DOHH2 (cell line): ENCODE results near the gene FAM72D.
"Not testable (repeated sequence)": the region's sequence is repeated elsewhere in the genome, so short reads cannot be mapped to it uniquely, and the experiment has no call there.

ENCODE experiments used
- H3F3A ChIP-seq: fragments of 200-600 bp; sonication (generic), shearing (Covaris generic); 2 replicates; pipeline ENCODE4 v1.6.0; 2016; ENCODE audit warnings: antibody characterized with exemption, mild to moderate bottlenecking; ENCODE audit not compliant: control insufficient read depth, insufficient read depth
- H3K27ac ChIP-seq: fragments of 200-600 bp; sonication (generic); 2 replicates; pipeline ENCODE4 v1.5.1; 2014; ENCODE audit warnings: low read depth, mild to moderate bottlenecking, low read length, moderate library complexity
- H3K27me3 ChIP-seq: fragments of 200-600 bp; sonication (generic); 2 replicates; pipeline ENCODE4 v1.6.1; 2014; ENCODE audit warnings: mild to moderate bottlenecking, low read length, mixed read lengths; ENCODE audit not compliant: control insufficient read depth
- H3K36me3 ChIP-seq: fragments of 200-600 bp; sonication (generic); 2 replicates; pipeline ENCODE4 v1.6.1; 2014; ENCODE audit warnings: mild to moderate bottlenecking, low read length, moderate library complexity, mixed read lengths; ENCODE audit not compliant: control insufficient read depth
- H3K4me1 ChIP-seq: fragments of 200-600 bp; sonication (generic); 2 replicates; pipeline ENCODE4 v1.6.1; 2014; ENCODE audit warnings: mild to moderate bottlenecking, low read length, mixed read lengths; ENCODE audit not compliant: control insufficient read depth
- H3K4me2 ChIP-seq: fragments of 200-600 bp; sonication (generic); 2 replicates; pipeline ENCODE4 v1.6.0; 2014; ENCODE audit warnings: mild to moderate bottlenecking, low read length, moderate library complexity
- H3K4me3 ChIP-seq: fragments of 200-600 bp; sonication (generic); 2 replicates; pipeline ENCODE4 v1.5.1; 2014; ENCODE audit warnings: mild to moderate bottlenecking, low read length, mixed read lengths
- H3K79me2 ChIP-seq: fragments of 200-600 bp; sonication (generic); 2 replicates; pipeline ENCODE4 v1.6.1; 2014; ENCODE audit warnings: mild to moderate bottlenecking, low read length, mixed read lengths; ENCODE audit not compliant: control insufficient read depth
- H3K9me2 ChIP-seq: fragments of 200-600 bp; sonication (generic); replicated peaks from 2 replicates; pipeline ENCODE4 v1.6.1; 2014; ENCODE audit warnings: mild to moderate bottlenecking, low read length, mixed read lengths; ENCODE audit not compliant: control insufficient read depth
- H3K9me3 ChIP-seq: fragments of 200-600 bp; sonication (generic); 2 replicates; pipeline ENCODE4 v1.6.1; 2014; ENCODE audit warnings: antibody characterized with exemption, low read length, mixed read lengths; ENCODE audit not compliant: control insufficient read depth, insufficient read depth
- H4K20me1 ChIP-seq: fragments of 200-600 bp; sonication (generic); 2 replicates; pipeline ENCODE4 v1.6.0; 2014; ENCODE audit warnings: low read depth, mild to moderate bottlenecking, antibody characterized with exemption, low read length, moderate library complexity; ENCODE audit not compliant: control insufficient read depth, insufficient read depth

FAM72D gene

GRCh38 chr1:145125112-145125511, 29.3 kb downstream of the FAM72D start:
- H4K20me1 ChIP-seq, H3K9me2 ChIP-seq, H3K79me2 ChIP-seq, H3K27me3 ChIP-seq, H3K36me3 ChIP-seq, H3K9me3 ChIP-seq, H3F3A ChIP-seq, H3K4me2 ChIP-seq, H3K4me3 ChIP-seq, H3K4me1 ChIP-seq, H3K27ac ChIP-seq: not testable (repeated sequence)

GRCh38 chr1:145127144-145127543, 31.4 kb downstream of the FAM72D start:
- H3K36me3 ChIP-seq, H3K9me3 ChIP-seq, H3K9me2 ChIP-seq, H3K4me2 ChIP-seq, H4K20me1 ChIP-seq, H3K4me3 ChIP-seq, H3K27me3 ChIP-seq, H3K27ac ChIP-seq, H3K4me1 ChIP-seq, H3F3A ChIP-seq, H3K79me2 ChIP-seq: not testable (repeated sequence)

- H3K4me1 ChIP-seq, H3K36me3 ChIP-seq, H3K4me3 ChIP-seq, H3K9me2 ChIP-seq, H3K79me2 ChIP-seq, H3F3A ChIP-seq, H3K4me2 ChIP-seq, H3K27ac ChIP-seq, H3K27me3 ChIP-seq, H3K9me3 ChIP-seq, H4K20me1 ChIP-seq: not testable (repeated sequence)
Measured at GRCh38 chr1:145128697-145129469, 33.1 kb downstream of the FAM72D start.

GRCh38 chr1:145134476-145134875, 38.7 kb downstream of the FAM72D start:
- not testable (repeated sequence) for H3K9me2 ChIP-seq, H3K4me2 ChIP-seq, H3F3A ChIP-seq, H3K4me1 ChIP-seq, H3K4me3 ChIP-seq, H3K9me3 ChIP-seq, H3K27ac ChIP-seq, H3K27me3 ChIP-seq, H3K79me2 ChIP-seq, H4K20me1 ChIP-seq, H3K36me3 ChIP-seq

- not testable (repeated sequence) for H3K27me3 ChIP-seq, H3K27ac ChIP-seq, H3F3A ChIP-seq, H3K9me2 ChIP-seq, H3K4me3 ChIP-seq, H4K20me1 ChIP-seq, H3K4me1 ChIP-seq, H3K36me3 ChIP-seq, H3K79me2 ChIP-seq, H3K4me2 ChIP-seq, H3K9me3 ChIP-seq
Measured at GRCh38 chr1:145140549-145140948, 44.8 kb downstream of the FAM72D start.

- H3K27ac ChIP-seq, H3K4me1 ChIP-seq, H3K9me2 ChIP-seq, H3F3A ChIP-seq, H3K4me3 ChIP-seq, H3K27me3 ChIP-seq, H3K9me3 ChIP-seq, H3K36me3 ChIP-seq, H3K4me2 ChIP-seq, H4K20me1 ChIP-seq, H3K79me2 ChIP-seq: not testable (repeated sequence)
Measured at GRCh38 chr1:145144264-145144913, 48.6 kb downstream of the FAM72D start.

GRCh38 chr1:145146308-145146707, 50.5 kb downstream of the FAM72D start:
- not testable (repeated sequence) for H3K36me3 ChIP-seq, H3K9me2 ChIP-seq, H3K4me3 ChIP-seq, H3K27me3 ChIP-seq, H3K79me2 ChIP-seq, H3K9me3 ChIP-seq, H3K27ac ChIP-seq, H3F3A ChIP-seq, H4K20me1 ChIP-seq, H3K4me2 ChIP-seq, H3K4me1 ChIP-seq

GRCh38 chr1:145147172-145147571, 51.4 kb downstream of the FAM72D start:
- not testable (repeated sequence) for H3K27ac ChIP-seq, H3K27me3 ChIP-seq, H3K4me3 ChIP-seq, H3F3A ChIP-seq, H3K4me1 ChIP-seq, H3K4me2 ChIP-seq, H3K9me2 ChIP-seq, H3K79me2 ChIP-seq, H3K9me3 ChIP-seq, H4K20me1 ChIP-seq, H3K36me3 ChIP-seq
